ENCODE results near the gene TNFRSF9.
A peak's percentile ranks its signal among the peaks of the same experiment; 100 is the strongest.

The TNFRSF9 gene

DNA sequence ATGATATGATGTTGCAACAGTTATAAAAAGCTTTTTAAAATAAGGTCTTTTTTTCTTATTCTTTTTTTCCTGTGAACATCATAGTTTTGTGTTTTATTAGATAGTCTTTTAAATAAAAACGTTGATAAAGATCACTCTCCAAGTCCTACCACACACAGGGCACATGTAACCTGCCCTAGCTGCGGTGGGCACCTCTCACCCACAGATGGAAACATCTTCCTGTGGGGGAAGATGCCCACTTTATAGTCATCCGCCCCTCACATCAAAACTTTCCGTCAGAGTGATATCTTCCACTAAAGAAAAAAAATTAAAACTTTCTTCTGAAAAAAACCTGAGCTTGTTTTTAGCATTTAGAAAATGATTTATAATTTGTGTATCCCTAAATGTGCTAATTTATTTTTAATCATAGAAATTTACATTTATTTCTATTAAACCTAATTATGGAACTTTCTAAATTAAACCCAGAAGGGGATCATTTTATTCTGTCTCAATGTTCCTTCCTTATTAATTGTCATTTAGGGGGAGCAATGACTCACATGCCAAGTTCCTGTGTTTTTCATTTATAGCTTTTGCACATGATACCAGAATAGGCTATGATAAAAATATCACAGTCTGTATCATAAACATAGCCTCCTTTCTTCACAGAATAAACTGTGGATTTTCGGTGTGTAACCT is 24.7 kb downstream of the TNFRSF9 start:
- peak; percentile 33 for DNase-seq

DNA sequence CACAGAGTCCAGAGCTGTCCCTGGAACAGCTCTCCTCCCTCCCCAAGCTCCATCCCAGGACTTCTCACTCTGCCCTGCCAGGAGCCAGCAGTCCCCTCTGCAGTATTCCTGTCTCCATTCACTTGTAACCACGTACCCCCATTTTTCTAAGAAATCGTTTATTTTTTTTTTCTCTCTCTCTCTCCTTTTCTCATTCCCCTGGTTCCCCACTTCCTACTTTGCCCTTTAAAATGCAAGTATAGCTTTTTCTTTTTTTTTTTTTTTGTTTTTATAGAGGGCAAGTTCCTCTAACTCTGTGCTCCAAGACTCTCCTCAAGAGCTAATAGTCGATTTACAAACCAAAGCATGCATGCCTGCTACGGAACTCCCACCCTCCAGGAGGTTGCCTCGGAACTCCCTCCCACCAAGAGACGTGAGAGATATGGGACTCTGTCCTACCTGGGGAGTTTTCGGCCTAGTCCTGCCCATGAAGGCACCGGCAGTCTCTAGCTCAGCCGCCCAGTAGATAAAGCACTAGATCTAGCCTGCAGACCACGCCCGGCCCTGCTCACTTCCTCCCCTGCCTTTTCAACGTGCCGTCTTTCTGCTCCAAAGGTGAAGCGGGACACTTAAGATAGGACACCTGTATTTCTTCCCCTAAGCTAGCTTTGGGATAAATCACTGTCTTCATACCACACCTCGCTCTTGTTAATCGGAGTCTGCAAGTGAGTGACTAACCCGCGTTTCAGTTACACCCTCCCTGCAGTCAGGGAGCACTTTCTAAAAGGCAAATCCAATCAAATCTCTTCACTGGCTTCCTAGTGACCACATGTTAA is 27.7 kb downstream of the TNFRSF9 start:
- peak; percentile 7 for DNase-seq

GRCh38 chr1:7912145-7912544 is 28.5 kb downstream of the TNFRSF9 start:
- no peak for DNase-seq

DNA sequence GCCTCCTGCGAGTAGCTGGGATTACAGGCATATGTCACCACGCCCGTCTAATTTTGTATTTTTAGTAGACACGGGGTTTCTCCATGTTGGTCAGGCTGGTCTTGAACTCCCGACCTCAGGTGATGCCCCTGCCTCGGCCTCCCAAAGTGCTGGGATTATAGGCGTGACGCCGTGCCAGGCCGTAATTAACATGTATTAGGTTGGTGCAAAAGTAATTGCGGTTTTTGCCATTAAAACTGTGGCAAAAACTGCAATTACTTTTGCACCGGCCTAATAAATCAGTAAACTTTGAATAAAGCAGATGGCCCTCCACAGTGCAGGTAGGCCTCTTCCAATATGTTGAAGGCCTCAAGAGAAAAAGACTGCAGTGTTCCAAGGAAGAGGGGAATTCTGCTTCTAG is 35.4 kb downstream of the TNFRSF9 start:
- DNase-seq: no peak

DNA sequence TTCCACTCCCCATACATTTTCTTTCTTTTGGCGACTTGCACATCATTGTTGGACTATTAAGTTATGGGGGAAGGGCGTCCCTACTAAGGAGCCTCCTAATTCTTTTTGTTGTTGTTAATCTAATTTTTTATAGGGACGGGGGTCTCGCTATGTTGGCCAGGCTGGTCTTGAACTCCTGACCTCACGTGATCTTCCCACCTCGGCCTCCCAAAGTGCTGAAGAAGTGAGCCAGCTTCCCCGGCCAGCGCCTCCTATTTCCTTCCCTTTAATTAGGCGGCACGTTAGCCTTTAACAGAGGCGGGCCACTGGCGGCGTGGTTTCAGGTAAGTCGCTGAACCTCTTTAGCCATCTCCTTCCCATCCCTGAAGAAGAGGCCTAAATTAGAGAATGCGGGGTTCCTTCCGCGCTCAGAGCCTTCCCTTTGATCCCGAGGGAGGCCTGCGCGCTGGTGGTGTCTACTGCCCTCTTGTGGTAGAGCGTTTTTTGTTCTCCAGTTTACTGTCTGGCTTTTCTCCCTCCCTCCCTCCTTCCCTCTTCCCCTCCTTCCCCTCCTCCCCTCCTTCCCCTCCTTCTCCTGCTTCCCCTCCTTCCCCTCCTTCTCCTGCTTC is 38.1 kb downstream of the TNFRSF9 start:
- DNase-seq: peak; percentile 46

- no peak for DNase-seq
These were observed 40.9 kb downstream of the TNFRSF9 start for GRCh38 chr1:7899741-7900140.

DNA sequence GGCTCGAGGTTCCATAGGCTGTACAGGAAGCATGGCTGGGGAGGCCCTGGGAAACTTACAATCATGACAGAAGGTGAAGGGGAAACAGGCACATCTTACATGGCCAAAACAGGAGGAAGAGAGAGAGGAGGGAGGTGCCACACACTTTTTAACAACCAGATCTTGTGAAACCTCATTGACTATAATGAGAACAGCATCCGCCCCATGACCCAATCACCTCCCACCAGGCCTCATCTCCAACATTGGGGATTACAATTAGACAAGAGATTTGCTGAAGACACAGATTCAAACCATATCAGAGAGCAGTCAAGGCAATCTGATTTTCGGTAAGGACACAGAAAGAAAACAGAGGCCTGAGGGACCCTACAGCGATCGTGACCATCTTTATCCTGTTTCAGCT is 41.7 kb downstream of the TNFRSF9 start:
- DNase-seq: no peak

GRCh38 chr1:7896994-7897393 is 43.6 kb downstream of the TNFRSF9 start:
- no peak for DNase-seq

- no peak for DNase-seq
These were observed 47.0 kb downstream of the TNFRSF9 start for GRCh38 chr1:7893529-7894180.

- DNase-seq: no peak
These were observed 48.8 kb downstream of the TNFRSF9 start for GRCh38 chr1:7891804-7892203.

- no peak for DNase-seq
These were observed 49.8 kb downstream of the TNFRSF9 start for GRCh38 chr1:7890853-7891252.

- no peak for DNase-seq
These were observed 52.2 kb downstream of the TNFRSF9 start for GRCh38 chr1:7888248-7889081.

GRCh38 chr1:7886405-7886745 is 54.3 kb downstream of the TNFRSF9 start:
- DNase-seq: no peak

DNA sequence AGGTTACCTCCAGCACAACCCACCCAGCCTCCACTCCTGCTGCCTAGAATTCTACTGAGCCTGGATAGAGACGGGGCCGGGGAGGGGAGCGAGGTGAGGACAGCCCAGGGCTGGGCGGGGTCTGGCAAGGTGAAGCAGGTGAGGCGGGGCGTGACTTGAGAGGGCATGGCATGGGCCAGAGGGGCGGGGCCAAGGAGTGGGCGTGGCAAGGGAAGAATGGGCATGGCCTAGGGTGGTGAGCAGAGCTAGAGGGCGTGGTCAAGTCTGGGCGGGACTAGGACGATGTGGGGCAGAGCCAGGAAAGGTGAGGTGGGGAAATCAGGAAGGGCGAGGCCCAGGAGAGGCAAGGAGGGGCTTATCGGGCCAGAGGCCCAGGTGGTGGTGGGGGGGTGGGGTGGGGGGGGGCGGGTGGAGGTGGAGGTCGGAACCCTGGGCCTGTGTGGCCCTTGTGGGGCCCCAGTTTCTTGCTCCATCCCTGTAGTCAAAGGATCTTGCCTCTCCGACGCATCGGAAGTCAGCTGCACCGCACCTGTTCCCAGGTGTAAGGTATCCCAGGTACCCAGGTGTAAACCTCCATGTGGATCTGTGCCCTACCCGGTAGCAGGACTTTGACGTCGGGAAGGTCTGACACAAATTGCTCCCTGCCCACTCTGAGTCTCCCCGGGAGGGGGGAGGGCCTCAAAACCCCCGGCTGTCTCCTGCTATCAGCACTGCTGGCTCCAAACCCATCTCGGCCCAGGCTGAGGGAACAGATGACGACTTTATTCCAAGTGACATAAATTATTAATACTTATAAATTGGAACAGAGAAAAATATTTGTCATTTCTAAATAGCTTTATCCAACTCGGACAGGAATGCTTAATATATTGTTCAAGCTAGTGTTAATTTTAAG is 54.9 kb downstream of the TNFRSF9 start:
- no peak for DNase-seq

- no peak for DNase-seq
These were observed 55.9 kb downstream of the TNFRSF9 start for GRCh38 chr1:7884757-7885156.

DNA sequence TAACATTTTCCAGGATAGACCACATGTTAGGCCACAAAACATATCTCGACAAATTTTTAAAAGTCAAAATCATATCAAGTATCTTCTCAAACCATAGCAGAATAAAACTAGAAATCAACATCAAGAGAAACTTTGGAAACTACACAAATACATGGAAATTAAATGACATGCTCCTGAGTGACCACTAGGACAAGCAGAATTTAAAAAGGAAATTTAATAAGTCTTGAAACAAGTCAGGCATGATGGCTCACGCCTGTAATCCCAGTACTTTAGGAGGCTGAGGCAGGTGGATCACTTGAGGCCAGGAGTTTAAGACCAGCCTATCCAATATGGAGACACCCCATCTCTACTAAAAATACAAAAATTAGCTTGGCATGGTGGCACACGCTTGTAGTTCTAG is 61.4 kb downstream of the TNFRSF9 start:
- DNase-seq: no peak

DNA sequence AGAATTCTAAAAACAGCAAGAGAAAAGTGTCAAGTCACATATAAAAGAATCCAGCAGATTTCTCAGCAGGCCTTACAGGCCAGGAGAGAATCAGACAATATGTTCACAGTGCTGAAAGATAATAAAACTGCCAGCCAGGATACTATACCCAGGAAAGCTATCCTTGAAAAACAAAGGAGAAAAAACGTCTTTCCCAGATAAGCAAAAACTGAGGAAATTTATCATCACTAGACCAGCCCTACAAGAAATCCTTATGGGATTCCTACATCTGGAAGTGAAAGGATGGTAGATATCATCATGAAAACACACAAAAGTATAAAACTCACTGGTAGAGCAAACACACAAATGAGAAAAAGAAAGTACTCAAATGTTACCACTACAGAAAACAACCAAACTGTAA is 62.6 kb downstream of the TNFRSF9 start:
- DNase-seq: no peak

- DNase-seq: no peak
These were observed 66.5 kb downstream of the TNFRSF9 start for GRCh38 chr1:7873801-7874795.

DNA sequence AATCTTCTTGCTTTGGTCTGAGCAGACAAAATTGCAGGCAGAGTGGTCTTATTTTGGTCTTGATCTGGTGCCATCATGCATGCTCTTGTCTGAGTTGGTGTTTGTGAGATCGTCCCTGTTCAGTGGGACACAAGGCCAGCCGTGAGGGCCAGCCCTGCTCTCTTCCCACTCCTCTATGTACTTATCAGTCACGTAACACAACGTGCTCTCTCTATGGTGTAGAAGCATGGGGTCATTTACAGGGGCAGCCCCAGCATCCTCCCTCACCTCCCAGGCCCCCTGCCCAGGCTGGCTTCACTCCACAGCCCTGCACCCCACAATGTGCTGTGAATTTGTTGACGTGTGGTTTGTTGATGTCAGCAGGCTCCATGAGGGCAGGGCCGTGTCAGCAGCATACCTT is 69.5 kb downstream of the TNFRSF9 start:
- DNase-seq: no peak

- no peak for DNase-seq
These were observed 71.3 kb downstream of the TNFRSF9 start for GRCh38 chr1:7869136-7869920.

All from stimulated activated naive CD4-positive, alpha-beta T cell treated with Interleukin-2 at 50 U/mL for 16 hours (primary cell).